ENCODE data around the gene TCF4.
A peak's percentile ranks its signal among the peaks of the same experiment; 100 is the strongest.

TCF4 gene

GRCh38 chr18:55240978-55241377, 347.0 kb downstream of the TCF4 start:
- intact Hi-C loops (cut with DNase I): loop anchor here (10.0 kb wide), 1 partner anchor 54 kb away; no protein-coding TSS in a partner anchor
- no peak for DNase-seq

GRCh38 chr18:55239740-55240139, 348.3 kb downstream of the TCF4 start:
- DNase-seq: no peak
- intact Hi-C loops (cut with DNase I): loop anchor here (5.0 to 10.0 kb wide), 4 partner anchors 55 to 163 kb away; no protein-coding TSS in a partner anchor

GRCh38 chr18:55237660-55238059, 350.3 kb downstream of the TCF4 start:
- intact Hi-C loops (cut with DNase I): loop anchor here (5.0 kb wide), 3 partner anchors 85 to 165 kb away; no protein-coding TSS in a partner anchor
- no peak for DNase-seq

GRCh38 chr18:55236150-55236931, 351.7 kb downstream of the TCF4 start:
- intact Hi-C loops (cut with DNase I): loop anchor here (5.0 kb wide), 3 partner anchors 86 to 166 kb away; no protein-coding TSS in a partner anchor
- no peak for DNase-seq

GRCh38 chr18:55235094-55235461, 352.9 kb downstream of the TCF4 start:
- intact Hi-C loops (cut with DNase I): loop anchor here (5.0 kb wide), 3 partner anchors 87 to 167 kb away; no protein-coding TSS in a partner anchor
- DNase-seq: no peak

- intact Hi-C loops (cut with DNase I): loop anchor here (1.0 to 5.0 kb wide), 7 partner anchors 88 to 1343 kb away; partner anchors contain the start of gene TCF4
- DNase-seq: peak; percentile 55 to 96 (median 84)
These were observed 353.5 kb downstream of the TCF4 start for GRCh38 chr18:55234366-55235093.

- DNase-seq: no peak
- intact Hi-C loops (cut with DNase I): loop anchor here (1.0 to 5.0 kb wide), 4 partner anchors 103 to 1343 kb away; partner anchors contain the start of gene TCF4
These were observed 354.1 kb downstream of the TCF4 start for GRCh38 chr18:55233857-55234256.

- no peak for DNase-seq
- intact Hi-C loops (cut with DNase I): loop anchor here (5.0 kb wide), 3 partner anchors 105 to 1345 kb away; partner anchors contain the start of gene TCF4
These were observed 355.5 kb downstream of the TCF4 start for GRCh38 chr18:55232506-55232905.

- DNase-seq: no peak
- intact Hi-C loops (cut with DNase I): loop anchor here (5.0 kb wide), 3 partner anchors 108 to 1348 kb away; partner anchors contain the start of gene TCF4
These were observed 358.3 kb downstream of the TCF4 start for GRCh38 chr18:55229682-55230081.

GRCh38 chr18:55228707-55229106, 359.3 kb downstream of the TCF4 start:
- DNase-seq: peak in 3 of 10 donors; percentile 20 to 87 (median 83)
- intact Hi-C loops (cut with DNase I): no loop called here

- intact Hi-C loops (cut with DNase I): no loop called here
- DNase-seq: no peak
These were observed 359.8 kb downstream of the TCF4 start for GRCh38 chr18:55228191-55228590.

GRCh38 chr18:55227771-55228170, 360.2 kb downstream of the TCF4 start:
- DNase-seq: no peak
- intact Hi-C loops (cut with DNase I): no loop called here

- intact Hi-C loops (cut with DNase I): no loop called here
- no peak for DNase-seq
These were observed 361.9 kb downstream of the TCF4 start for GRCh38 chr18:55226044-55226443.

- no peak for DNase-seq
- intact Hi-C loops (cut with DNase I): no loop called here
These were observed 363.8 kb downstream of the TCF4 start for GRCh38 chr18:55224086-55224625.

- intact Hi-C loops (cut with DNase I): no loop called here
- DNase-seq: no peak
These were observed 366.4 kb downstream of the TCF4 start for GRCh38 chr18:55221622-55222021.

GRCh38 chr18:55220523-55220922, 367.5 kb downstream of the TCF4 start:
- intact Hi-C loops (cut with DNase I): no loop called here

GRCh38 chr18:55219823-55220222, 368.2 kb downstream of the TCF4 start:
- DNase-seq: no peak
- intact Hi-C loops (cut with DNase I): no loop called here

More at GRCh38 chr18:55220523-55220922, 367.5 kb downstream of the TCF4 start:
- no peak for DNase-seq

- intact Hi-C loops (cut with DNase I): no loop called here
- no peak for DNase-seq
These were observed 368.9 kb downstream of the TCF4 start for GRCh38 chr18:55219059-55219458.

- intact Hi-C loops (cut with DNase I): no loop called here
- no peak for DNase-seq
These were observed 373.0 kb downstream of the TCF4 start for GRCh38 chr18:55214969-55215368.

- intact Hi-C loops (cut with DNase I): no loop called here
These were observed 373.5 kb downstream of the TCF4 start for GRCh38 chr18:55214534-55214933.

GRCh38 chr18:55213586-55213985, 374.4 kb downstream of the TCF4 start:
- intact Hi-C loops (cut with DNase I): no loop called here
- no peak for DNase-seq

More at GRCh38 chr18:55214534-55214933, 373.5 kb downstream of the TCF4 start:
- no peak for DNase-seq
